GM23248 (cell line): ENCODE data around the gene CARD18.

Experiments
- EZH2 ChIP-seq: fragments of 200-600 bp; sonication (generic); IDR thresholded peaks from 2 replicates; pipeline ENCODE4 v1.6.1; 2018; ENCODE audit warnings: antibody characterized with exemption, mild to moderate bottlenecking; ENCODE audit not compliant: insufficient read depth, poor library complexity, severe bottlenecking
- EZH2phosphoT487 ChIP-seq: fragments of 200-600 bp; sonication (generic); IDR thresholded peaks from 2 replicates; pipeline ENCODE4 v1.6.1; 2018; ENCODE audit warnings: antibody characterized with exemption, moderate library complexity, mild to moderate bottlenecking, low read depth; ENCODE audit not compliant: insufficient read depth

- TF ChIP-seq EZH2 (no peak), EZH2phosphoT487 (no peak)
These were observed 2.3 kb downstream of the CARD18 start for GRCh38 chr11:105137286-105137685.
